ENCODE measurements around the gene UBE2C. TPM values are rescaled to one million over a fixed set of nuclear protein-coding genes. Genes with fewer than 3 reads are reported as not detected.

UBE2C gene
- total RNA-seq, 1 experiment from 2014 or later: 205 TPM

GRCh38 chr20:45842169-45842812 lies 29.8 kb downstream of the UBE2C start:
- Histone ChIP-seq H3K9me2 (ENCODE audit: insufficient read depth) (no peaks in the 10 kb centered on the region), H2AFZ (ENCODE audit: low read depth, low read length, poor library complexity, severe bottlenecking) (no peak overlapping the region), H3K27ac (ENCODE audit: low read depth, low read length) (no peak overlapping the region), H3K4me1 (ENCODE audit: control insufficient read depth in 1 of 2, insufficient read depth in 2 of 2, low read length in 2 of 2) (no peaks in the 10 kb centered on the region), H3K4me3 (replicated peaks in 1 of 2; ENCODE audit: low read depth in 1 of 2, low read length in 2 of 2) (no peak overlapping the region), H3K27me3 (ENCODE audit: insufficient read depth, low read length) (no peaks in the 10 kb centered on the region), H3K9ac (ENCODE audit: low read length) (no peak overlapping the region), H3K9me3 (ENCODE audit: control insufficient read depth in 1 of 2, insufficient read depth in 1 of 2, low read depth in 1 of 2, low read length in 2 of 2) (no peaks in the 10 kb centered on the region), H3K4me2 (ENCODE audit: low read length) (no peak overlapping the region), H4K20me1 (ENCODE audit: insufficient read depth) (no peaks in the 10 kb centered on the region), H3K79me2 (ENCODE audit: insufficient read depth, low read length) (no peaks in the 10 kb centered on the region), H3K36me3 (ENCODE audit: control insufficient read depth in 1 of 2, insufficient read depth in 2 of 2, low read length in 2 of 2) (peaks cover 0 to 2% of the 10 kb centered on the region in 2 experiments; a peak in 2 of 4 replicates)
- intact Hi-C loops (cut with micrococcal nuclease): no loop called here
- BruUV-seq (replicated peaks): no TSS peak
- ChIA-PET RAD21 (ENCODE audit: low non-redundant PET in 1 of 2, low total read pairs in 2 of 2, uncharacterized antibody in 2 of 2, unreplicated experiment in 2 of 2) (no interaction called here), CTCF (no interaction called here), POLR2A (no interaction called here)
- TF ChIP-seq JUND (IDR thresholded peaks at IDR 0.05) (no peak), ZBTB33 (IDR thresholded peaks at IDR 0.05; ENCODE audit: extremely low read depth, insufficient replicate concordance, low read length) (no peak), ZFX (IDR thresholded peaks at IDR 0.05) (no peak), SIN3A (IDR thresholded peaks at IDR 0.05; ENCODE audit: low read depth) (no peak), EZH2 (IDR thresholded peaks at IDR 0.05) (no peak), ELF1 (IDR thresholded peaks at IDR 0.05; ENCODE audit: borderline replicate concordance, low read depth) (no peak), SRF (IDR thresholded peaks at IDR 0.05; ENCODE audit: low read depth) (no peak), SP1 (IDR thresholded peaks at IDR 0.05; ENCODE audit: low read depth) (no peak), EZH2phosphoT487 (IDR thresholded peaks at IDR 0.05; ENCODE audit: borderline replicate concordance) (no peak)
- TF ChIP-seq, protein P1, sequence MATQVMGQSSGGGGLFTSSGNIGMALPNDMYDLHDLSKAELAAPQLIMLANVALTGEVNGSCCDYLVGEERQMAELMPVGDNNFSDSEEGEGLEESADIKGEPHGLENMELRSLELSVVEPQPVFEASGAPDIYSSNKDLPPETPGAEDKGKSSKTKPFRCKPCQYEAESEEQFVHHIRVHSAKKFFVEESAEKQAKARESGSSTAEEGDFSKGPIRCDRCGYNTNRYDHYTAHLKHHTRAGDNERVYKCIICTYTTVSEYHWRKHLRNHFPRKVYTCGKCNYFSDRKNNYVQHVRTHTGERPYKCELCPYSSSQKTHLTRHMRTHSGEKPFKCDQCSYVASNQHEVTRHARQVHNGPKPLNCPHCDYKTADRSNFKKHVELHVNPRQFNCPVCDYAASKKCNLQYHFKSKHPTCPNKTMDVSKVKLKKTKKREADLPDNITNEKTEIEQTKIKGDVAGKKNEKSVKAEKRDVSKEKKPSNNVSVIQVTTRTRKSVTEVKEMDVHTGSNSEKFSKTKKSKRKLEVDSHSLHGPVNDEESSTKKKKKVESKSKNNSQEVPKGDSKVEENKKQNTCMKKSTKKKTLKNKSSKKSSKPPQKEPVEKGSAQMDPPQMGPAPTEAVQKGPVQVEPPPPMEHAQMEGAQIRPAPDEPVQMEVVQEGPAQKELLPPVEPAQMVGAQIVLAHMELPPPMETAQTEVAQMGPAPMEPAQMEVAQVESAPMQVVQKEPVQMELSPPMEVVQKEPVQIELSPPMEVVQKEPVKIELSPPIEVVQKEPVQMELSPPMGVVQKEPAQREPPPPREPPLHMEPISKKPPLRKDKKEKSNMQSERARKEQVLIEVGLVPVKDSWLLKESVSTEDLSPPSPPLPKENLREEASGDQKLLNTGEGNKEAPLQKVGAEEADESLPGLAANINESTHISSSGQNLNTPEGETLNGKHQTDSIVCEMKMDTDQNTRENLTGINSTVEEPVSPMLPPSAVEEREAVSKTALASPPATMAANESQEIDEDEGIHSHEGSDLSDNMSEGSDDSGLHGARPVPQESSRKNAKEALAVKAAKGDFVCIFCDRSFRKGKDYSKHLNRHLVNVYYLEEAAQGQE (IDR thresholded peaks at IDR 0.05; ENCODE audit: low read depth): no peak
- no peak for DNase-seq (ENCODE audit: low read depth, low spot score)
- ATAC-seq: no peak

Measured in HCT116 (cell line).